Activated T-helper 1 cell treated with anti-CD3 and anti-CD28 coated beads, Interleukin-2, amount 50 U/mL, for 16 hours (primary cell): ENCODE data around the gene NPPB.

Experiments used
- DNase-seq, 2 donors: peaks; one replicate each; pipeline ENCODE4 v3.0.0-alpha.2; 2020; ENCODE audit warnings: low read depth in 1 of 2, low spot score in 1 of 2

Gene NPPB

DNA sequence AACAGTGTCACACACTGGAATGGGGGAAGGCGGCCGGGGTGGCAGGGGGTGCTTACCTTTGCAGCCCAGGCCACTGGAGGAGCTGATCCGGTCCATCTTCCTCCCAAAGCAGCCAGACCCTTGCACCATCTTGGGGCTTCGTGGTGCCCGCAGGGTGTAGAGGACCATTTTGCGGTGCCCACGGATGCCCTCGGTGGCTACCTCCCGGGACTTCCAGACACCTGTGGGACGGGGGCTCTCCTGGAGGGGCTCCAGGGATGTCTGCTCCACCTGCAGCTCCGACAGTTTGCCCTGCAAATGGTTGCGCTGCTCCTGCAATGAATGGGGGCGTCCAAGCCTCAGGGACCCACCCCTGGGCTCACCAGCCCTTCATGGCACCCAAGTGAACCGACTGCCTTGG is 587 bp downstream of the NPPB start:
- DNase-seq: no peak

GRCh38 chr1:11857164-11857851 is 1.4 kb downstream of the NPPB start:
- DNase-seq: no peak

GRCh38 chr1:11856698-11857097 is 2.0 kb downstream of the NPPB start:
- no peak for DNase-seq

DNA sequence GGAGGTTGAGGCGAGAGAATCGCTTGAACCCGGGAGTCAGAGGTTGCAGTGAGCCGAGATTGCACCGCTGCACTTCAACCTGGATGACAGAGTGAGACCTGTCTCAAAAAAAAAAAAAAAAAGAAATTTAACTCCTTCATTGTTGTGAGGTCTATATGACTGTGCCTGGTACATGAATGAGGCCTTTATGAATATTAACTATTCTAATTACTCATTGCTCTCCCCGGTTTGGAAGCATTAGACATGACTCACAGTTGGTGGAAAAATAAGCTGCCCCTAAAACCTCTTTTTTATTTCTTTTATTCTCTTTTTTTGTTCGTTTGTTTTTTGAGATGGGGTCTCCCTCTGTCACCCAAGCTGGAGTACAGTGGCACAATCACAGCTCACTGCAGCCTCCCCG is 3.3 kb downstream of the NPPB start:
- DNase-seq: no peak

DNA sequence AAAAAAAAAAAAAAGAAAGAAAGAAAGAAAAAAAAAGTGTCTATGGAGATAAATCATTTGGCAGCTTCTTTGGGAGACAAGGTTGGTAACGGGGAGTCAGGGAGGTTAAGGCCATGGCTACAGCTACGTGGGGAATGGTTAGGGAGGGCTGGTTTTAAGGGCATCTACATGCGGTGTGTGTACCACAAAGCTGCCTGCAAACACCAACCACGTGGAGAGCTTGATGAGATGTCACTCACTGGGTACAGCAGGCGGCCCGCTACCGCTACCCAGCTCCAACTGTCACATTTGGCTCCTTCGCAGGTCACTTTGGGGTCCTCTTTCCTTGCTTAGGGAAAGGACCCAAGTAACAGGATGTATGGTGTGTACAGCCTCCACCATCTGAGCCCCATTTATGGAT is 4.2 kb downstream of the NPPB start:
- DNase-seq: no peak

GRCh38 chr1:11851180-11851579 is 7.6 kb downstream of the NPPB start:
- no peak for DNase-seq

- DNase-seq: no peak
Observed at GRCh38 chr1:11850156-11850555, 8.6 kb downstream of the NPPB start.

- no peak for DNase-seq
Observed at GRCh38 chr1:11848373-11848700, 10.4 kb downstream of the NPPB start.

GRCh38 chr1:11847667-11848372 is 10.9 kb downstream of the NPPB start, which contains the start of gene NPPA:
TSS of gene NPPA (minus strand) at chr1:11847783. CDS start at chr1:11847684, 99 bp downstream.
- no peak for DNase-seq

GRCh38 chr1:11845641-11846335 is 13.0 kb downstream of the NPPB start:
- DNase-seq: no peak

DNA sequence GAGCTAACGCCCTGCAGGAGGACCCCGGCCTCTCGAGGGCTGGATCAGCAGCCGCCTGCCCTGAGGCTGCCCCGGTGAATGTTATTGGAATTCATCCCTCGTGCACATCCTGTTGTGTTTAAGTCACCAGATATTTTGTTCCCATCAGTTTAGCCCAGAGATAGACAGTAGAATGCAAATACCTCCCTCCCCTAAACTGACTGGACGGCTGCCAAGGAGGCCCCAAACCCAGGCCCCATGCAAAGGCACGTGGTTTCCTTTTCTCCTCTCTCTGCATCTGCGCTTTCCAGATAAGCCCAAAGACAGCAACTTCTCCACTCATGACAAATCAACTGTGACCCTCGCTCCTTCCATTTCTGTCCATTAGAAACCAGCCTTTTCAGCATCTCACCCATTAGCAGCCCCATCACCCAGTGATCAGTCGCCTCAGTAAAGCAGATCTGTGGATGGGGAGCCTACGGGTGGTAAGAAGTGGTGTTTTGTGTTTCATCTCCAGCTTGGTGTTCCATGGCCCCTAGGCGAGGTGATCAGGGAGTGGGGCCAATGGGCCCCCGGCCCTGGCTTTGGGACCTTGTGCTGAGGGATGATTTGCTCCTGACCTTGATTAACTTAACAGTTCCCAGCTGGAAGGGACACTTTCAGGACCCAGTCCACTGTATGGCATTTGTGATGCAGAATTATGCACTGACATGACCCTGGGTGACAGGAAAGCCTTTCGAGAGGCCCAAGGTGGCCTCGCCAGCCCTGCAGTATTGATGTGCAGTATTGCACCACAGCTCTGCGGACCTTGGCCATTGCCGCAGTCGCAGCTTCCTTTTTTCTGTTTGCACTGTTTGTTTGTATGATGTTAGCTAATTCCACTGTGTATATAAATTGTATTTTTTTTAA is 16.3 kb downstream of the NPPB start:
- DNase-seq: no peak

DNA sequence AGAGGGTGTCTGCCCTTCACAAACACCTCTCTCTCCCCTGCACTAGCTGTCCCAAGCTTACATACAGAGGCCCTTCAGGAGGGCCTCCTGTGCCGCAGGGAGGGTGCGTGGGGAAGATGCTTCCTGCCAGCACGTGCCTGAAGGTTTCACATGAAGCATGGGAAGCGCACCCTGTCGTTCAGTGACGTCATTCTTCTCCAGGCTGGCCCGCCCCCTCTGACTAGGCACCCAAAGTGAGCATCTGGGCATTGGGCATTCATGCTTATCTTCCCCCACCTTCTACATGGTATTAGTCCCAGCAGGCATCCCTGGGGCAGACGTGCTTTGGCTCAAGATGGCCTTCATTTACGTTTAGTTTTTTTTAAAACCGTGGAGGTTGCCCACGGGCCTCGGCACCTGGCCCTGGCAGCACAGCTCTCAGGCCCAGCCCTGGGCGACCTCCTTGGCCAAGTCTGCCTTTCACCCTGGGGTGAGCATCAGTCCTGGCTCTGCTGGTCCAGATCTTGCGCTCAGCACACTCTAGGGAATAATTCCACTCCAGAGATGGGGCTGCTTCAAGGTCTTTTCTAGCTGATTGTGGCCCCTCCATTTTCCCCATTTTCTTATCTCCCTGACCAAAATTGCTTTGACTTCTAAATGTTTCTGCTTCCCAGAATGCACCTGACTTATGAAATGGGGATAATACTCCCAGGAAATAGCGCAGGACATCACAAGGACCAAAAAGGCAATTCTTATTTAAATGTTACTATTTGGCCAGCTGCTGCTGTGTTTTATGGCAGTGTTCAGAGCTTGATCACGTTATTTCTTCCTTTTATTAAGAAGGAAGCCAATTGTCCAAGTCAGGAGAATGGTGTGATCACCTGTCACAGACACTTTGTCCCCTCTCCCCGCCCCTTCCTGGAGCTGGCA is 17.2 kb downstream of the NPPB start:
- DNase-seq: no peak

GRCh38 chr1:11839727-11840705 is 18.7 kb downstream of the NPPB start:
- no peak for DNase-seq

- peak; percentile 54 to 58 for DNase-seq
Observed at GRCh38 chr1:11838349-11839272, 20.1 kb downstream of the NPPB start.

- DNase-seq: no peak
Observed at GRCh38 chr1:11837767-11838348, 20.9 kb downstream of the NPPB start.

DNA sequence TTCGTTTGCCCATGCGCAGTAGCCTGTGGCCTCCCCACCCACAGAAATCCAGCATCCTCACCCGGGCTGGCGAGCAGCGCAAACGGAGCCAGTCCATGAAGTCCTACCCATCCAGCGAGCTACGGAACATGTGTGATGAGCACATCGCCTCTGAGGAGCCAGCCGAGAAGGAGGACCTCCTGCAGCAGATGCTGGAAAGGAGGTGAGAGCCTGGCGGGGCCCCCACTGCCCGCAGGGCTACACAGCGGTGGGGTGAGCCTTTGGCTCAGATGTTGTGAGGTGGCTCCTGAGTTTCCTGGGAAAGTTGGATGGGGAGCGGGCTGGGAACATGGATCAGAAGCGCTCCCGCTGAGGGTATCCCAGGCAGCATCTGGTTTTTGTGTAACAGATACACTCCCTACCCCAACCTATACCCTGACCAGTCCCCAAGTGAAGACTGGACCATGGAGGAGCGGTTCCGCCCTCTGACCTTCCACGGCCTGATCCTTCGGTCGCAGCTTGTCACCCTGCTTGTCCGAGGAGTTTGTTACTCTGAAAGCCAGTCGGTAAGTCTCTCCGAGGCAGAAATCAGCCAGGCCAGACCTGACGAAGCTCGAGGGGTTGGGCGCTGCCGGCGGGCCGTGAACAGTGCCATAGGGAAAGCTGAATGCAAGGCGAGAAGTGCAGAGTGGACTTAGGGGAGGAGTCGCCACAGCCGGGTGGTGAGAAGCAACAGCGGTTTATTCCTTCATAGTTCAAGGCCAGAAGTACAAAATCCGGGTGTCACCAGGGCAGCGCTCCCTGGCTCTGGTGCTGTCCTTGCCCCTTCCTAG is 21.6 kb downstream of the NPPB start:
- DNase-seq: no peak
